LNCAP (cell line): ENCODE measurements around the gene MLX.

Experiments used
- TF ChIP-seq, protein P1 (sequence below): fragments of 450-650 bp; IDR thresholded peaks from 2 replicates; pipeline ENCODE4 v1.5.1; 2017; ENCODE audit warnings: mild to moderate bottlenecking

MLX gene, protein sequence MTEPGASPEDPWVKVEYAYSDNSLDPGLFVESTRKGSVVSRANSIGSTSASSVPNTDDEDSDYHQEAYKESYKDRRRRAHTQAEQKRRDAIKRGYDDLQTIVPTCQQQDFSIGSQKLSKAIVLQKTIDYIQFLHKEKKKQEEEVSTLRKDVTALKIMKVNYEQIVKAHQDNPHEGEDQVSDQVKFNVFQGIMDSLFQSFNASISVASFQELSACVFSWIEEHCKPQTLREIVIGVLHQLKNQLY

DNA sequence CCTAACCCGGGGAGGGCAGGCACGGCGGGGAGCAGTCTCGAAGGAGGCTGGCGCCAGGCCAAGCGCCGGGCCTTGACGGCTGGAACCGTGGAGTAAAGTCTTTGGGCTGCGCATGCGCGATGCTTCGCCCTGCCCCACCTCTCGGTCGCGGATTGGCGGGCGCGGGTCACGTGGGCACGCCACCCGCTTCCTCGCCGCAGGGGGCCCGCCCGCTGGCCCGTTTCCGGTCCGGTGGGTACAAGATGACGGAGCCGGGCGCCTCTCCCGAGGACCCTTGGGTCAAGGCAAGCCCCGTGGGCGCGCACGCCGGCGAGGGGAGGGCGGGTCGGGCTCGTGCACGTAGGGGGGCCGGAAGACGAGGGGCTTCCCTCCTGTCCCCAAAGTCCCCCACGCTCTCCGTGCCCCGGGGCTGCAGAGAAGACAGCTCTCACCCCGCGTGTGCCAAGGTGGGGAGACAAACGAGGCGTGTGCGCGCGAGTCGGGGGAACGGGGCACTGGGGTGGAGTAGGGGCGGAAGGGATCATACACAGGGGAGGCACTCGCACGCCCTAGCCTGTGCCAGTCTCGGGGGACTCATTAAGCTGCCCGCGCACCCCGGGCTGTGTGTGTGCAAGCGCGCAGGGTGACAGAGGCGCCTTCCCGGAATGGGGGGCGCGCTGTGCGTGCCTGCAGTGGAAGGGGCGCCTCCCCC, at the start of gene MLX:
Gene MLX, plus strand, starts transcription at position 218 of the 691 bp plus-strand sequence. Its CDS starts 25 bp downstream, at position 243.
- TF ChIP-seq, protein P1, sequence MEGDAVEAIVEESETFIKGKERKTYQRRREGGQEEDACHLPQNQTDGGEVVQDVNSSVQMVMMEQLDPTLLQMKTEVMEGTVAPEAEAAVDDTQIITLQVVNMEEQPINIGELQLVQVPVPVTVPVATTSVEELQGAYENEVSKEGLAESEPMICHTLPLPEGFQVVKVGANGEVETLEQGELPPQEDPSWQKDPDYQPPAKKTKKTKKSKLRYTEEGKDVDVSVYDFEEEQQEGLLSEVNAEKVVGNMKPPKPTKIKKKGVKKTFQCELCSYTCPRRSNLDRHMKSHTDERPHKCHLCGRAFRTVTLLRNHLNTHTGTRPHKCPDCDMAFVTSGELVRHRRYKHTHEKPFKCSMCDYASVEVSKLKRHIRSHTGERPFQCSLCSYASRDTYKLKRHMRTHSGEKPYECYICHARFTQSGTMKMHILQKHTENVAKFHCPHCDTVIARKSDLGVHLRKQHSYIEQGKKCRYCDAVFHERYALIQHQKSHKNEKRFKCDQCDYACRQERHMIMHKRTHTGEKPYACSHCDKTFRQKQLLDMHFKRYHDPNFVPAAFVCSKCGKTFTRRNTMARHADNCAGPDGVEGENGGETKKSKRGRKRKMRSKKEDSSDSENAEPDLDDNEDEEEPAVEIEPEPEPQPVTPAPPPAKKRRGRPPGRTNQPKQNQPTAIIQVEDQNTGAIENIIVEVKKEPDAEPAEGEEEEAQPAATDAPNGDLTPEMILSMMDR, result no peak

- TF ChIP-seq, protein P1, result peak; percentile 98
These were observed 49.4 kb upstream of the MLX start for GRCh38 chr17:42517516-42517915.

GRCh38 chr17:42518046-42518754, 48.7 kb upstream of the MLX start:
- TF ChIP-seq, protein P1, result no peak

GRCh38 chr17:42518755-42519545, 48.0 kb upstream of the MLX start:
- TF ChIP-seq, protein P1, result no peak

DNA sequence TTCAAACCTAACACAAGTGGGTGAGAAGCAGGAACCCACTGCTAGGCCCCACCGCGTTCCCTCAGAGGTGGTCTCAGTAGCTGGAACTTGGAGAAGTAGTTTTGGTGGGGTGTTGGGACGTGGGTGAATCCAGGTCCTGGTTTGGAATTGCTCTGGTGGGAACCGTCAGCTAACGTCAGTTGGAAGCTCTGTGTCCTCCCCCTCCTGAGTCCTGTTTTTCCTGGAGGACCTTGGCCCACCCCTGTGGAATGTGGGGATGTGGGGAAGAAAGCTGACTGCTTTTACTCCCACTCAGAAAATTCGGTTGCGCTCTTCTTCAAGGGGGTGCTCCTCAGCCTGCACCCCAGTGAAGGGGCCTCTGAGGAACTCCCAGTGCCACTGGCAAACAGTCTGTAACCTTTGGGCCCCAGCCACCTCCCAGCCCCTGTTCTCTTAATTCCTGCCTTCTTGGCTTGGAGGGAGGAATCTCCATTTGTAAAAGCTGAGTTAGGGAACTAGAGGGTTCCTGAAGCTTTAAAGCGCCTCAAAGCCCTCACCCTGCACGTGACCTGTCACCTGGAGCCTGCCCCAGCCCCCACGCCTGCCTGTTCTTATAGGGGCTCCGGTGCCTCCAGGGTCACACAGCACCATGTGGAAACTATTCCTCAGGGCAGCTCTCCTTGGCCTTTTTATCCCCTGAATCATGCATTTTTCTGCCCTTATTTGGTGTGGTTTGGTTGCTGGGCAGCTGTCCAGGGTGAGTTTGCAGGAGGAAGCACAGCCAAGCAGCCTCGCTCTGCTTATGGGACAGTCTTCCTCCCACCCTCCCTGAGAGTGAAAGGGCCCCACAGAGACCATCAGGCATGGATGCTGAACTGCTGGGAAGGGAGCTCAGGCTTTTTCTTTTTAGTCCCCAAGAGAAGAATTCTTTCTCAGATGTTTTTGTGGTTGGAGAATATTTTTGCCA, 47.1 kb upstream of the MLX start:
- TF ChIP-seq, protein P1, result no peak

GRCh38 chr17:42520540-42520951, 46.4 kb upstream of the MLX start:
- TF ChIP-seq, protein P1, result peak; percentile 38; the same call in 1 of the 2 replicates
